PFSK-1 (cell line): ENCODE results near the gene ALOX5AP.

Experiments
- FOXP2 ChIP-seq: optimal IDR thresholded peaks from 2 replicates; pipeline ENCODE3; 2011; ENCODE audit warnings: borderline replicate concordance, control low read depth, inconsistent platforms; ENCODE audit not compliant: insufficient read depth; ENCODE audit errors: extremely low read length, extremely low read depth
- POLR2AphosphoS5 ChIP-seq: IDR thresholded peaks from 2 replicates; pipeline ENCODE4 v1.6.1; 2012; ENCODE audit warnings: low read depth, mild to moderate bottlenecking, control low read depth, low read length, moderate library complexity
- SIN3A ChIP-seq: IDR thresholded peaks from 2 replicates; pipeline ENCODE4 v1.6.1; 2012; ENCODE audit warnings: mild to moderate bottlenecking, low read length, moderate library complexity, borderline replicate concordance; ENCODE audit not compliant: insufficient read depth
- TAF1 ChIP-seq: IDR thresholded peaks from 2 replicates; pipeline ENCODE4 v1.6.1; 2012; ENCODE audit warnings: low read length, control low read depth, borderline replicate concordance; ENCODE audit not compliant: insufficient read depth
- TF ChIP-seq, protein P1 (sequence below), 2 experiments: IDR thresholded peaks; 2 replicates each; pipeline versions ENCODE4 v1.6.1 to v1.8.0; 2011 to 2012; ENCODE audit warnings: low read depth in 2 of 2, low read length in 2 of 2, control low read depth in 1 of 2, inconsistent platforms in 1 of 2, mild to moderate bottlenecking in 1 of 2, moderate library complexity in 1 of 2; ENCODE audit not compliant: insufficient read depth in 1 of 2

DNA sequence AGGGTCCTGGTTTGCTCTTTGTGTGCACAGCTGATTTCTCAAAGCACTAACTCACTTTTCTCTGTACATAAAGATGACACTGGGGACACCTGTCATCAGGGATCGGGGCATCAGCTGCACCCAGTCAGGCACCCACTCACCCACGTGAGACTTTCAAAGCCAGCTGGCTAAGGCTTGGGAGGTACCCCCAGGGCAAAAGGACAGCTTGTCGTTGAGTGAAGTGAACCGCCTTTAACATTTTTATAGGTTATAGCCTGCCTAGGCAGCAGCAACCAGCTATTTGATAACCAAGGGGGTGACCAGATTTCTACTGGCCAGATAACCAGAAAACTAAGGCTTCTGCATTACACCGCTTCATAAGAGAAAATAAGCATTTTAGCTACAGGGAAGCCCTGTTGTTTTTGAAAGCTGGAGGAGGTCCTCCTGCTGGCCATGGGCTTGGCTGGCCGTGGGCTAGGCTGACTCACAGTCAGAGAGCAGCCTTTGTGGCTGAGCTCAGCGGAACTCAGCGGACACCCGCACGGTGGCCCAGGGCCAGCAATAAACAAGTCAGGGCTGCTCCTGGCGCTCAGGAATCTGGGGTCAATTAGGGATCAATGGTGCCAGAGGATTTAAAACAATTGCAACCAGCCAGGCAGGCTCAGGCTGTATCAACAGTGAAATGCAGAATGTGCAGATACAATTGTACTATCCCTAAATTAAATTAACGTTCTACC lies 57.1 kb downstream of the ALOX5AP start:
- TF ChIP-seq POLR2AphosphoS5 (no peak), FOXP2 (peak; percentile 92), SIN3A (no peak), TAF1 (no peak)
- TF ChIP-seq, protein P1, sequence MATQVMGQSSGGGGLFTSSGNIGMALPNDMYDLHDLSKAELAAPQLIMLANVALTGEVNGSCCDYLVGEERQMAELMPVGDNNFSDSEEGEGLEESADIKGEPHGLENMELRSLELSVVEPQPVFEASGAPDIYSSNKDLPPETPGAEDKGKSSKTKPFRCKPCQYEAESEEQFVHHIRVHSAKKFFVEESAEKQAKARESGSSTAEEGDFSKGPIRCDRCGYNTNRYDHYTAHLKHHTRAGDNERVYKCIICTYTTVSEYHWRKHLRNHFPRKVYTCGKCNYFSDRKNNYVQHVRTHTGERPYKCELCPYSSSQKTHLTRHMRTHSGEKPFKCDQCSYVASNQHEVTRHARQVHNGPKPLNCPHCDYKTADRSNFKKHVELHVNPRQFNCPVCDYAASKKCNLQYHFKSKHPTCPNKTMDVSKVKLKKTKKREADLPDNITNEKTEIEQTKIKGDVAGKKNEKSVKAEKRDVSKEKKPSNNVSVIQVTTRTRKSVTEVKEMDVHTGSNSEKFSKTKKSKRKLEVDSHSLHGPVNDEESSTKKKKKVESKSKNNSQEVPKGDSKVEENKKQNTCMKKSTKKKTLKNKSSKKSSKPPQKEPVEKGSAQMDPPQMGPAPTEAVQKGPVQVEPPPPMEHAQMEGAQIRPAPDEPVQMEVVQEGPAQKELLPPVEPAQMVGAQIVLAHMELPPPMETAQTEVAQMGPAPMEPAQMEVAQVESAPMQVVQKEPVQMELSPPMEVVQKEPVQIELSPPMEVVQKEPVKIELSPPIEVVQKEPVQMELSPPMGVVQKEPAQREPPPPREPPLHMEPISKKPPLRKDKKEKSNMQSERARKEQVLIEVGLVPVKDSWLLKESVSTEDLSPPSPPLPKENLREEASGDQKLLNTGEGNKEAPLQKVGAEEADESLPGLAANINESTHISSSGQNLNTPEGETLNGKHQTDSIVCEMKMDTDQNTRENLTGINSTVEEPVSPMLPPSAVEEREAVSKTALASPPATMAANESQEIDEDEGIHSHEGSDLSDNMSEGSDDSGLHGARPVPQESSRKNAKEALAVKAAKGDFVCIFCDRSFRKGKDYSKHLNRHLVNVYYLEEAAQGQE (IDR thresholded peaks at IDR 0.05; ENCODE audit: insufficient read depth in 1 of 2, low read depth in 2 of 2, low read length in 2 of 2): no peak
